Gastrocnemius medialis (tissue), 4 donors: ENCODE measurements around the gene DSG1.

Source experiments
- CTCF ChIP-seq, 5 experiments: fragments of 450-650 bp in 3 of 5; fragments of 200-600 bp in 2 of 5; sonication (generic) in 2 of 5; IDR thresholded peaks in 4 of 5; conservative IDR thresholded peaks in 1 of 5; 1 replicate in 4 of 5; 2 replicates in 1 of 5; pipeline ENCODE4 v1.5.1; 2016 to 2019; ENCODE audit warnings: antibody characterized with exemption in 5 of 5, mild to moderate bottlenecking in 3 of 5, moderate library complexity in 3 of 5
- POLR2A ChIP-seq, 2 donors: fragments of 450-650 bp; IDR thresholded peaks; one replicate each; pipeline ENCODE4 v1.6.1; 2017; ENCODE audit warnings: antibody characterized with exemption in 2 of 2, mild to moderate bottlenecking in 2 of 2, moderate library complexity in 2 of 2

DNA sequence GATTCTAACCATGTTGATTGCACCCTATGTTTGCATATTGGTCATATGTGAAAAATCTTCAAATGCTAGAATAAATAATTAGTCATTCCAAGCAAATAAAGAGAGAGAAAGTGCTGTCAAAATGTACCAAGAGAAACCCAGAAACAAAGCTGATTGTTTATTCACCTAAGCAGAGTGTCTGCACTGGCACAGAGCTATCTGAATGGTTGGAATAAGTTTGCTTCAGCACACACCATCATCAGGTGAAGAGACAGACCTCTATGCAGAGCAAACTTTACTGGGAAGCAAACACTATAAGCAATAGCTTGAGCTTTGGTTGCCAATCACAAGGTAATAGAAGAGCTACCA lies 84.0 kb downstream of the DSG1 start:
- TF ChIP-seq CTCF (IDR thresholded peaks at IDR 0.05 in 4 of 5, conservative IDR thresholded peaks at IDR 0.05 in 1 of 5) = no peak
- no peak for TF ChIP-seq POLR2A (IDR thresholded peaks at IDR 0.05)
